ENCODE measurements around the gene ZYG11A.
"Not testable (repeated sequence)": the region's sequence is repeated elsewhere in the genome, so short reads cannot be mapped to it uniquely, and the experiment has no call there.

Gene ZYG11A

DNA sequence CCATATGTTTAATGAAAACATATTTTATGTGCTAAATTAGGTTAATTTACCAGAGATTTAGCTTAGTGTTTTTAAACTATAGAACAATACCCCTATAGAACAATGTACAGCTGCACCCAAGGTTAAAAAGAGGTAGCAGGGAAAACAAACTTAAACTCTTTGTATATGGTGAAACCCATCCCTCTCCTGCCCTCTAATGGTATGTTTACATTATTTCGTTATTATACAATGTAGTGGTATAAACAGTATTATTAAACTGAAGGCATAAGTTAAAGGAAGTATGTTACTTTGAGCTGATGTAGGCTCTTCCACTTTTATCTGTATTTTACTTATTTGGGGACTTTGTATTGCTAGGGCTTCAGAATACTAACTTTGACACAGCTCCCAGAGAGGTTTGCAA is 16.7 kb upstream of the ZYG11A start:
- H2BK5ac ChIP-seq (ENCODE audit: low read length) = no peak overlapping the region
- no peak overlapping the region for H4K91ac ChIP-seq (ENCODE audit: low read depth, low read length, poor library complexity)
- H3K27ac ChIP-seq (replicated peaks; ENCODE audit: low read length) = no peak overlapping the region
- H3K23ac ChIP-seq (ENCODE audit: low read depth, low read length, poor library complexity) = no peak overlapping the region
- H2BK12ac ChIP-seq (ENCODE audit: low read length) = no peak overlapping the region
- H3K4me3 ChIP-seq (ENCODE audit: low read length in 2 of 2) = no peak overlapping the region
- H3K4ac ChIP-seq (ENCODE audit: low read length) = no peak overlapping the region
- no peak overlapping the region for H4K8ac ChIP-seq (ENCODE audit: low read depth, low read length)
- H3K4me1 ChIP-seq (ENCODE audit: control insufficient read depth in 2 of 2, insufficient read depth in 1 of 2, low read depth in 1 of 2, low read length in 2 of 2) = no peaks in the 10 kb centered on the region
- no peak overlapping the region for H3K9ac ChIP-seq (ENCODE audit: low read depth, low read length, poor library complexity)
- H3K27me3 ChIP-seq (ENCODE audit: control insufficient read depth in 3 of 3, insufficient read depth in 3 of 3, low read depth in 1 of 3, low read length in 3 of 3) = no peaks in the 10 kb centered on the region
- no peaks in the 10 kb centered on the region for H3K79me1 ChIP-seq (ENCODE audit: low read depth, low read length)
- WGBS, 2 donors (ENCODE audit: extremely low coverage in 2 of 2, insufficient read length in 2 of 2, insufficient replicate concordance in 1 of 2) = no CpG with 5 or more reads among the region's 1 CpG
- H2BK15ac ChIP-seq (ENCODE audit: low read length) = no peak overlapping the region
- no peak for DNase-seq (ENCODE audit: low spot score)
- H2BK120ac ChIP-seq (ENCODE audit: low read depth, low read length) = no peak overlapping the region
- no peak overlapping the region for H3K14ac ChIP-seq (ENCODE audit: low read length)
- H2AFZ ChIP-seq (ENCODE audit: low read length) = no peak overlapping the region
- H3K36me3 ChIP-seq (replicated peaks in 1 of 2; ENCODE audit: control insufficient read depth in 2 of 2, insufficient read depth in 2 of 2, low read length in 2 of 2) = peaks cover 0 to 25% of the 10 kb centered on the region in 2 donors
- no peaks in the 10 kb centered on the region for H3K9me3 ChIP-seq (replicated peaks in 1 of 2; ENCODE audit: control insufficient read depth in 2 of 2, insufficient read depth in 1 of 2, low read depth in 1 of 2, low read length in 2 of 2)
- H3K4me2 ChIP-seq (ENCODE audit: insufficient read depth, low read length, poor library complexity, severe bottlenecking) = no peak overlapping the region
- no peak overlapping the region for H2AK5ac ChIP-seq (ENCODE audit: low read depth, low read length)
- no peak overlapping the region for H3K18ac ChIP-seq (ENCODE audit: low read length)

- Histone ChIP-seq H3K4me1 (ENCODE audit: control insufficient read depth in 2 of 2, insufficient read depth in 1 of 2, low read depth in 1 of 2, low read length in 2 of 2) (no peaks in the 10 kb centered on the region), H3K36me3 (replicated peaks in 1 of 2; ENCODE audit: control insufficient read depth in 2 of 2, insufficient read depth in 2 of 2, low read length in 2 of 2) (no peaks in the 10 kb centered on the region), H4K91ac (ENCODE audit: low read depth, low read length, poor library complexity) (no peak overlapping the region), H2BK5ac (ENCODE audit: low read length) (no peak overlapping the region), H3K27me3 (ENCODE audit: control insufficient read depth in 3 of 3, insufficient read depth in 3 of 3, low read depth in 1 of 3, low read length in 3 of 3) (peaks cover 0 to 5% (median 0%) of the 10 kb centered on the region in 3 experiments), H3K4me3 (ENCODE audit: low read length in 2 of 2) (no peak overlapping the region), H3K9me3 (replicated peaks in 1 of 2; ENCODE audit: control insufficient read depth in 2 of 2, insufficient read depth in 1 of 2, low read depth in 1 of 2, low read length in 2 of 2) (no peaks in the 10 kb centered on the region), H4K8ac (ENCODE audit: low read depth, low read length) (no peak overlapping the region), H3K4me2 (ENCODE audit: insufficient read depth, low read length, poor library complexity, severe bottlenecking) (no peak overlapping the region), H3K23ac (ENCODE audit: low read depth, low read length, poor library complexity) (no peak overlapping the region), H3K79me1 (ENCODE audit: low read depth, low read length) (no peaks in the 10 kb centered on the region), H2AFZ (ENCODE audit: low read length) (no peak overlapping the region), H3K4ac (ENCODE audit: low read length) (no peak overlapping the region), H3K9ac (ENCODE audit: low read depth, low read length, poor library complexity) (no peak overlapping the region), H2BK15ac (ENCODE audit: low read length) (no peak overlapping the region), H3K27ac (replicated peaks; ENCODE audit: low read length) (no peak overlapping the region), H2BK12ac (ENCODE audit: low read length) (no peak overlapping the region), H2AK5ac (ENCODE audit: low read depth, low read length) (no peak overlapping the region), H3K18ac (ENCODE audit: low read length) (no peak overlapping the region), H3K14ac (ENCODE audit: low read length) (no peak overlapping the region), H2BK120ac (ENCODE audit: low read depth, low read length) (no peak overlapping the region)
- no peak for DNase-seq (ENCODE audit: low spot score)
- WGBS, 2 donors (ENCODE audit: extremely low coverage in 2 of 2, insufficient read length in 2 of 2, insufficient replicate concordance in 1 of 2) = no CpG with 5 or more reads among the region's 3 CpGs
Measured at GRCh38 chr1:52834798-52835197, 7.8 kb upstream of the ZYG11A start.

- H4K91ac ChIP-seq (ENCODE audit: low read depth, low read length, poor library complexity) = no peak overlapping the region
- H4K8ac ChIP-seq (ENCODE audit: low read depth, low read length) = no peak overlapping the region
- no peak overlapping the region for H3K4ac ChIP-seq (ENCODE audit: low read length)
- H3K4me2 ChIP-seq (ENCODE audit: insufficient read depth, low read length, poor library complexity, severe bottlenecking) = no peak overlapping the region
- no peak overlapping the region for H2BK5ac ChIP-seq (ENCODE audit: low read length)
- H3K27ac ChIP-seq (replicated peaks; ENCODE audit: low read length) = no peak overlapping the region
- H2BK120ac ChIP-seq (ENCODE audit: low read depth, low read length) = no peak overlapping the region
- no peak overlapping the region for H2AFZ ChIP-seq (ENCODE audit: low read length)
- H3K36me3 ChIP-seq (replicated peaks in 1 of 2; ENCODE audit: control insufficient read depth in 2 of 2, insufficient read depth in 2 of 2, low read length in 2 of 2) = no peaks in the 10 kb centered on the region
- H3K14ac ChIP-seq (ENCODE audit: low read length) = no peak overlapping the region
- H3K4me1 ChIP-seq (ENCODE audit: control insufficient read depth in 2 of 2, insufficient read depth in 1 of 2, low read depth in 1 of 2, low read length in 2 of 2) = no peaks in the 10 kb centered on the region
- H2BK15ac ChIP-seq (ENCODE audit: low read length) = no peak overlapping the region
- H2AK5ac ChIP-seq (ENCODE audit: low read depth, low read length) = no peak overlapping the region
- no peak overlapping the region for H3K9ac ChIP-seq (ENCODE audit: low read depth, low read length, poor library complexity)
- no peak overlapping the region for H3K4me3 ChIP-seq (ENCODE audit: low read length in 2 of 2)
- H2BK12ac ChIP-seq (ENCODE audit: low read length) = no peak overlapping the region
- H3K79me1 ChIP-seq (ENCODE audit: low read depth, low read length) = no peaks in the 10 kb centered on the region
- H3K23ac ChIP-seq (ENCODE audit: low read depth, low read length, poor library complexity) = no peak overlapping the region
- H3K9me3 ChIP-seq (replicated peaks in 1 of 2; ENCODE audit: control insufficient read depth in 2 of 2, insufficient read depth in 1 of 2, low read depth in 1 of 2, low read length in 2 of 2) = no peaks in the 10 kb centered on the region
- H3K18ac ChIP-seq (ENCODE audit: low read length) = no peak overlapping the region
- H3K27me3 ChIP-seq (ENCODE audit: control insufficient read depth in 3 of 3, insufficient read depth in 3 of 3, low read depth in 1 of 3, low read length in 3 of 3) = peaks cover 0 to 14% (median 0%) of the 10 kb centered on the region in 3 experiments
- no peak for DNase-seq (ENCODE audit: low spot score)
- no CpG with 5 or more reads among the region's 3 CpGs for WGBS, 2 donors (ENCODE audit: extremely low coverage in 2 of 2, insufficient read length in 2 of 2, insufficient replicate concordance in 1 of 2)
Measured at GRCh38 chr1:52836035-52836434, 6.5 kb upstream of the ZYG11A start.

GRCh38 chr1:52839175-52839574 is 3.4 kb upstream of the ZYG11A start:
- H2BK120ac ChIP-seq (ENCODE audit: low read depth, low read length); H2AK5ac ChIP-seq (ENCODE audit: low read depth, low read length); H3K23ac ChIP-seq (ENCODE audit: low read depth, low read length, poor library complexity); H3K4me1 ChIP-seq (ENCODE audit: control insufficient read depth in 2 of 2, insufficient read depth in 1 of 2, low read depth in 1 of 2, low read length in 2 of 2); H2BK5ac ChIP-seq (ENCODE audit: low read length); H3K18ac ChIP-seq (ENCODE audit: low read length); H2AFZ ChIP-seq (ENCODE audit: low read length); H3K4me2 ChIP-seq (ENCODE audit: insufficient read depth, low read length, poor library complexity, severe bottlenecking); H3K4me3 ChIP-seq (ENCODE audit: low read length in 2 of 2); H3K4ac ChIP-seq (ENCODE audit: low read length); H2BK15ac ChIP-seq (ENCODE audit: low read length); H3K36me3 ChIP-seq (replicated peaks in 1 of 2; ENCODE audit: control insufficient read depth in 2 of 2, insufficient read depth in 2 of 2, low read length in 2 of 2); H3K27ac ChIP-seq (replicated peaks; ENCODE audit: low read length); H3K9me3 ChIP-seq (replicated peaks in 1 of 2; ENCODE audit: control insufficient read depth in 2 of 2, insufficient read depth in 1 of 2, low read depth in 1 of 2, low read length in 2 of 2); H3K9ac ChIP-seq (ENCODE audit: low read depth, low read length, poor library complexity); H3K14ac ChIP-seq (ENCODE audit: low read length); H4K8ac ChIP-seq (ENCODE audit: low read depth, low read length); H3K79me1 ChIP-seq (ENCODE audit: low read depth, low read length); H2BK12ac ChIP-seq (ENCODE audit: low read length); H4K91ac ChIP-seq (ENCODE audit: low read depth, low read length, poor library complexity); DNase-seq (ENCODE audit: low spot score): not testable (repeated sequence)
- H3K27me3 ChIP-seq (ENCODE audit: control insufficient read depth in 3 of 3, insufficient read depth in 3 of 3, low read depth in 1 of 3, low read length in 3 of 3) = peaks cover 7 to 44% (median 22%) of the 10 kb centered on the region in 3 experiments
- WGBS, 2 donors (ENCODE audit: extremely low coverage in 2 of 2, insufficient read length in 2 of 2, insufficient replicate concordance in 1 of 2) = no CpG with 5 or more reads among the region's 10 CpGs
